Cardiac fibroblast (primary cell): ENCODE data around the gene PARP16.

Experiments used
- DNase-seq, 2 donors: peaks; one replicate each; pipeline versions ENCODE4 v3.0.0 to v3.0.0-alpha.2; 2010; ENCODE audit warnings: low read depth in 2 of 2
- H3K4me3 ChIP-seq, 2 donors: replicated peaks in 1 of 2; 1 replicate in 1 of 2; 2 replicates in 1 of 2; pipeline ENCODE4 v1.5.1; 2011; ENCODE audit warnings: low read depth in 2 of 2, low read length in 2 of 2, mild to moderate bottlenecking in 2 of 2, moderate library complexity in 1 of 2
- CTCF ChIP-seq: IDR thresholded peaks from one replicate; pipeline ENCODE4 v1.5.1; 2011; ENCODE audit warnings: low read depth, mild to moderate bottlenecking, low read length, inconsistent platforms

The PARP16 gene

GRCh38 chr15:65223996-65224395 is 62.7 kb downstream of the PARP16 start:
- no peak overlapping the region for H3K4me3 ChIP-seq
- no peak for DNase-seq
- TF ChIP-seq CTCF: no peak

GRCh38 chr15:65222891-65223290 is 63.8 kb downstream of the PARP16 start:
- no peak for DNase-seq
- no peak for TF ChIP-seq CTCF
- no peak overlapping the region for H3K4me3 ChIP-seq

GRCh38 chr15:65221697-65222096 is 65.0 kb downstream of the PARP16 start:
- no peak for DNase-seq
- H3K4me3 ChIP-seq: no peak overlapping the region
- TF ChIP-seq CTCF: no peak

- TF ChIP-seq CTCF: no peak
- DNase-seq: no peak
- no peak overlapping the region for H3K4me3 ChIP-seq
These were observed 67.5 kb downstream of the PARP16 start for GRCh38 chr15:65219137-65219536.

- TF ChIP-seq CTCF: no peak
- DNase-seq: no peak
- H3K4me3 ChIP-seq: no peak overlapping the region
These were observed 68.9 kb downstream of the PARP16 start for GRCh38 chr15:65217526-65218482.

- DNase-seq: no peak
- H3K4me3 ChIP-seq: no peak overlapping the region
- TF ChIP-seq CTCF: no peak
These were observed 71.2 kb downstream of the PARP16 start for GRCh38 chr15:65215496-65215895.
